Left lung (tissue), 10 donors: Measurements from ENCODE around the gene GPC5. TPM values are rescaled to one million over a fixed set of nuclear protein-coding genes. Genes with fewer than 3 reads are reported as not detected.
"Not testable (repeated sequence)": the region's sequence is repeated elsewhere in the genome, so short reads cannot be mapped to it uniquely, and the experiment has no call there.

Experiments used
- ATAC-seq: fragments of 200-7000 bp; cut with Tn5 transposase; one replicate; pipeline ENCODE4 v1.9.1; 2020; ENCODE audit warnings: moderate library complexity
- DNase-seq, 4 donors: peaks; one replicate each; pipeline ENCODE4 v3.0.0-alpha.2; 2013 to 2020
- H3K27ac ChIP-seq, 2 donors: fragments of 200-600 bp; sonication (generic) in 1 of 2; one replicate each; pipeline versions ENCODE4 v1.5.0 to v1.8.0; 2020 to 2021
- H3K27me3 ChIP-seq, 2 donors: fragments of 200-600 bp; sonication (generic) in 1 of 2; one replicate each; pipeline versions ENCODE4 v1.5.0 to v1.8.0; 2020 to 2021
- H3K36me3 ChIP-seq, 2 donors: fragments of 200-600 bp; sonication (generic) in 1 of 2; one replicate each; pipeline versions ENCODE4 v1.5.0 to v1.8.0; 2020 to 2021
- H3K4me1 ChIP-seq, 2 donors: fragments of 200-600 bp; one replicate each; pipeline ENCODE4 v1.8.0; 2021
- H3K4me3 ChIP-seq, 2 donors: fragments of 200-600 bp; sonication (generic) in 1 of 2; one replicate each; pipeline versions ENCODE4 v1.5.0 to v1.8.0; 2020 to 2021; ENCODE audit warnings: mild to moderate bottlenecking in 1 of 2
- H3K9me3 ChIP-seq, 2 donors: fragments of 200-600 bp; sonication (generic) in 1 of 2; one replicate each; pipeline versions ENCODE4 v1.5.0 to v1.8.0; 2020 to 2021
- intact Hi-C, 2 donors: fragments of 100-400 bp; cut with DNase I; formaldehyde crosslinking; loops; one replicate each; pipeline versions ENCODE4 v1.11.2 to v1.14.2; 2022
- polyA plus RNA-seq, 6 donors: library from polyadenylated mRNA; unstranded; fragments of 120-200 nt; gene quantifications; one replicate each; pipeline ENCODE4 v1.2.1, GENCODE V29; 2013; ENCODE audit not compliant: insufficient read length in 6 of 6
- total RNA-seq, 2 donors: library from RNA; stranded (reverse); fragmentation: NEBNext Ultra II Directional; extraction: Animal tissue kit (Norgen Biotek cat#: 25700); gene quantifications; one replicate each; pipeline ENCODE4 v1.2.1, GENCODE V29; 2021
- TF ChIP-seq, protein P1 (sequence below), 2 donors: fragments of 200-600 bp; sonication (generic) in 1 of 2; IDR thresholded peaks; one replicate each; pipeline versions ENCODE4 v1.5.0 to v1.8.0; 2021; ENCODE audit warnings: antibody characterized with exemption in 2 of 2
- donor health status: DM: no; HTN: yes; CAD: no.
- donor health status: DM: no; HTN: no; CAD: no.

GPC5 gene
- total and polyA plus RNA-seq, 8 donors = 9.2 to 19.5 (median 11.5) TPM

DNA sequence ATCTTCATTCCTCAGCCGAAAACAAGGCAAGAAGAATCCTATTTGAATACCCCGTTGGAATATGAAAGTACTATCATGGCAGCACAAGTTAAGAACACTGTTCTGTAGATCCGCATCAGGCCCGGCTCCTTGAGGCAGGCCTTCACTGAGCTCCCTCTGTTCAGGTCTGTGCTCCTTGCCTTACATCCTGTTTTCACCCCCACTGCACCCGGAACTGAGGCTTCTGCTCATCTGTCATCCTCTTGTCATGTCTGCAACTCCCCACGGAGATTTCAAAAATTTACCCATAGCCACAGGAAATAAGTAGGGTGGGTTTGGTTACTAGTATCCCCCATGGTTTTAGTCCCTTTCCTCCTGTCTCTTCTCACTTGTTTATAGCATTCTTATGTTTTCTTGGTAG, 861.9 kb downstream of the GPC5 start:
- TF ChIP-seq, protein P1, sequence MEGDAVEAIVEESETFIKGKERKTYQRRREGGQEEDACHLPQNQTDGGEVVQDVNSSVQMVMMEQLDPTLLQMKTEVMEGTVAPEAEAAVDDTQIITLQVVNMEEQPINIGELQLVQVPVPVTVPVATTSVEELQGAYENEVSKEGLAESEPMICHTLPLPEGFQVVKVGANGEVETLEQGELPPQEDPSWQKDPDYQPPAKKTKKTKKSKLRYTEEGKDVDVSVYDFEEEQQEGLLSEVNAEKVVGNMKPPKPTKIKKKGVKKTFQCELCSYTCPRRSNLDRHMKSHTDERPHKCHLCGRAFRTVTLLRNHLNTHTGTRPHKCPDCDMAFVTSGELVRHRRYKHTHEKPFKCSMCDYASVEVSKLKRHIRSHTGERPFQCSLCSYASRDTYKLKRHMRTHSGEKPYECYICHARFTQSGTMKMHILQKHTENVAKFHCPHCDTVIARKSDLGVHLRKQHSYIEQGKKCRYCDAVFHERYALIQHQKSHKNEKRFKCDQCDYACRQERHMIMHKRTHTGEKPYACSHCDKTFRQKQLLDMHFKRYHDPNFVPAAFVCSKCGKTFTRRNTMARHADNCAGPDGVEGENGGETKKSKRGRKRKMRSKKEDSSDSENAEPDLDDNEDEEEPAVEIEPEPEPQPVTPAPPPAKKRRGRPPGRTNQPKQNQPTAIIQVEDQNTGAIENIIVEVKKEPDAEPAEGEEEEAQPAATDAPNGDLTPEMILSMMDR (IDR thresholded peaks at IDR 0.05) = no peak
- Histone ChIP-seq H3K27me3 (no peaks in the 10 kb centered on the region), H3K27ac (no peak overlapping the region), H3K4me3 (no peak overlapping the region), H3K4me1 (no peaks in the 10 kb centered on the region), H3K9me3 (no peaks in the 10 kb centered on the region), H3K36me3 (no peaks in the 10 kb centered on the region)
- ATAC-seq (no peak), DNase-seq (no peak)
- intact Hi-C loops = no loop called here

DNA sequence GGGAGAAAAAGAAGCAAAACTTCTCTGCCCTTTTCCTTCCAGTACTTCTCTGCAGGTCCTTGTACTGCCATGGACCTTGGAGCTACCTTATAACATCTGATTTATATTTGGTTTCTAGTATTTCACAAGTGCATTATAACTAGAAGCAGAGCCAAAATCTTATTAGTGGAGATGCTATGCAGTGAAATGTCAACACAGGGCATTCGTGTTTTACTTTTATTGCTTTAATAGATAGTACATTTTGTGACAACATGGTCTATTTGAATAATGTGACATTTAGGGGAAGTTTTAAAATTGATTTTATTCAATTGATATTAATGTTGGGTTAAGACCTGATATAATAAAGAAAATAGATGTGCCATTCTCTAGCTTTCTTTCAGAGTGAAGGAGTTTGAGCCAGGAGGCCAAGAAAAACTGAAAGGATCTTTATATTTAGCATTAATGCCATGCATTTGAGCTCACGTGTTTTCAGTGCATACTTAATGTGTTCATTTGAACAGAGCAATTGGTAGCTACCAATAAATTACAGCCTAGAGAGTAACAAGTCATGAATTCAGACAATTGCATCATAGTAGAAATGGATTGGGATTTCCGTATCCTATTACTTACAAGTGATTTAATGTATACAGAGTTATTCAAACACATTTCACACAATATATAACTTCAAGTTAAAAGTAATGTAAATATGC, 863.8 kb downstream of the GPC5 start:
- Histone ChIP-seq H3K4me1 (no peaks in the 10 kb centered on the region), H3K9me3 (no peaks in the 10 kb centered on the region), H3K36me3 (no peaks in the 10 kb centered on the region), H3K4me3 (no peak overlapping the region), H3K27me3 (no peaks in the 10 kb centered on the region), H3K27ac (no peak overlapping the region)
- ATAC-seq (no peak), DNase-seq (no peak)
- intact Hi-C loops = no loop called here
- TF ChIP-seq, protein P1 (IDR thresholded peaks at IDR 0.05) = no peak

DNA sequence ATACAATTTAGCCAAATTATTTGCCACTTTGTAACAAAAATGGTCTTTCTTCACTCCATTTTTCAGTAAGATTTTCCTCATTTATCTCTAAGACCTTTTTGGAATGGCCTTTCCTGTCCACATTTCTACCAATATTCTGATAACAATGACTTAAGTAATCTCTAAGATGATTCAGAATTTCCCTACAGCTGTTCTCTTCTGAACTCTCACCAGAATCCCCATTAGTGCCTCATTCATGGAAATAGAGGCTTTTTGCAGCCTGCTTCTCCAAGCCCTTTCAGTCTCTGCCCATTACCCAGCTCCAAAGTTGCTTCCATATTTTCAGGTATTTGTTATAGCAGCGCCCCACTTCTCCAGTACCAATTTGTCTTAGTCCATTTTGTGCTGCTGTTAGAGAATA, 867.0 kb downstream of the GPC5 start:
- intact Hi-C loops = no loop called here
- ATAC-seq = peak; percentile 18
- TF ChIP-seq, protein P1 (IDR thresholded peaks at IDR 0.05) = no peak

DNA sequence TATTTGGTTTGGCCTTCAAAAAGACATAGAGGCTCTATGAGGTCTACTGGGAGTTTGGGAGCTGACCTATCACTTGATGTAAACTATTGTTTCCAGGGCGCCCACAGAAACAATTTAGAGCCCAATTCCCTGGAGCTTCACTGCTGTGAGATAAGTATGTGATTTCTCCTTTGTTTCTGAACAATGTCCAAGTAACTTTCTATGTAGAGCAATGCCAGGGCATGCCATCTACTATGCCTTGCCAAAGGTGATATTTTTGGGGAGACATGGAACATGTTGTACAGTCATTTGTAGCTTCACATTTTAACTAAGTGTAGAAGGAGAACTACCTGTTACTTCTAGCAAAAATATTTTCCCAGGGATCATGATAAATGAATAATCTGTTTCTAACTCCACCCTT, 872.6 kb downstream of the GPC5 start:
- intact Hi-C loops = no loop called here

More for the DNA sequence above, 867.0 kb downstream of the GPC5 start:
- Histone ChIP-seq H3K27ac (no peak overlapping the region), H3K36me3 (no peaks in the 10 kb centered on the region), H3K4me1 (no peaks in the 10 kb centered on the region), H3K27me3 (no peaks in the 10 kb centered on the region), H3K4me3 (no peak overlapping the region), H3K9me3 (peaks cover 0 to 2% of the 10 kb centered on the region in 2 donors)
- DNase-seq = no peak

DNA sequence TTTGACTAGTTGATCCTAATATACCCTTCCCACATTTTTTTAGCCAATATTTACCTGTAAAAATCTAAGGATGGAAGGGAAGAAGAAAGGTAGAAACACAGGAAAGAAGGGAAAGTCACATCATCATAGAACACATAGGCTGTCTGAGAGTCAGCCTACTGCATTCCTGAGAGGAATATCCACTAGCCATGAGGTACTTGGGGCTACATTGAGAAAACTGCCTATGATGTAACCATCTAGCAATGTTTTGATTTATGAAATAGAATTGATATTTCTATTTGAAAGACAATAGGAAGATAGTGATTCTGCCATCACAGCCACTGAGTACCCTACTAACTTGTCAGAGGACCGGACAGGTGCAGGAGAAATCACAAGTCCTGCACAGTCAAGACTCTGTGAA, 873.8 kb downstream of the GPC5 start:
- no peak overlapping the region for H3K27ac ChIP-seq
- TF ChIP-seq, protein P1 (IDR thresholded peaks at IDR 0.05) = no peak
- no peaks in the 10 kb centered on the region for H3K4me1 ChIP-seq
- DNase-seq = no peak
- no peaks in the 10 kb centered on the region for H3K36me3 ChIP-seq
- no peak for ATAC-seq
- H3K4me3 ChIP-seq = no peak overlapping the region
- H3K27me3 ChIP-seq = no peaks in the 10 kb centered on the region
- intact Hi-C loops = no loop called here
- H3K9me3 ChIP-seq = peaks cover 0 to 2% of the 10 kb centered on the region in 2 donors

More for the DNA sequence above, 872.6 kb downstream of the GPC5 start:
- ATAC-seq (no peak), DNase-seq (no peak)
- no peaks in the 10 kb centered on the region for H3K36me3 ChIP-seq
- no peak overlapping the region for H3K4me3 ChIP-seq
- no peaks in the 10 kb centered on the region for H3K4me1 ChIP-seq
- no peak overlapping the region for H3K27ac ChIP-seq
- H3K27me3 ChIP-seq = no peaks in the 10 kb centered on the region
- H3K9me3 ChIP-seq = peaks cover 0 to 2% of the 10 kb centered on the region in 2 donors
- TF ChIP-seq, protein P1 (IDR thresholded peaks at IDR 0.05) = no peak

DNA sequence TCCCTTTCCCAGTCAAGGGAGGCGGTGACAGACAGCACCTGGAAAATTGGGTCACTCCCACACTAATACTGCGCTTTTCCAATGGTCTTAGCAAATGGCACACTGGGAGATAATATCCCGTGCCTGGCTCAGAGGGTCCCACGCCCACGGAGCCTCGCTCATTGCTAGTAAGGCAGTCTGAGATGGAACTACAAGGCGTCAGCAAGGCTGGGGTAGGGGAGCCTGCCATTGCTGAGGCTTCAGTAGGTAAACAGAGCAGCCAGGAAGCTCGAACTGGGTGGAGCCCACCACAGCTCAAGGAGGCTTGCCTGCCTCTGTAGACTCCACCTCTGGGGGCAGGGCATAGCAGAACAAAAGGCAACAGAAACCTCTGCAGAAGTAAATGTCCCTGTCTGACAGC, 882.6 kb downstream of the GPC5 start:
- H3K27me3 ChIP-seq, H3K4me1 ChIP-seq, intact Hi-C loops, ATAC-seq, H3K27ac ChIP-seq, H3K36me3 ChIP-seq, H3K4me3 ChIP-seq, DNase-seq: not testable (repeated sequence)
- H3K9me3 ChIP-seq = peaks cover 0 to 20% of the 10 kb centered on the region in 2 donors

DNA sequence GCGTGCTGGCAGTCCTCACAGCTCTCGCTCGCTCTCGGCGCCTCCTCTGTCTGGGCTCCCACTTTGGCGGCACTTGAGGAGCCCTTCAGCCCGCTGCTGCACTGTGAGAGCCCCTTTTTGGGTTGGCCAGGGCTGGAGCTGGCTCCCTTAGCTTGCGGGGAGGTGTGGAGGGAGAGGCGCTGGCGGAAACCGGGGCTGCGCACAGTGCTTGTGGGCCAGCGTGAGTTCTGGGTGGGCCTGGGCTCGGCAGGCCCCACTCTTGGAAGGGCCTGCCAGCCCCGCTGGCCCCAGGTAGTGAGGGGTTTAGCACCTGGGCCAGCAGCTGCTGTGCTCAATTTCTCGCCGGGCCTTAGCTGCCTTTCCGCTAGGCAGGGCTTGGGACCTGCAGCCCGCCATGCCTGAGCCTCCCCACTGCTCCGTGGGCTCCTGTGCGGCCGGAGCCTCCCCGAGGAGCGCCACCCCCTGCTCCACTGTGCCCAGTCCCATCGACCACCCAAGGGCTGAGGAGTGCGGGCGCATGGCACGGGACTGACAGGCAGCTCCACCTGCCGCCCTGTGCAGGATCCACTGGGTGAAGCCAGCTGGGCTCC, 892.4 kb downstream of the GPC5 start:
- H3K27ac ChIP-seq, intact Hi-C loops, H3K27me3 ChIP-seq, H3K4me3 ChIP-seq, H3K36me3 ChIP-seq, ATAC-seq, H3K4me1 ChIP-seq: not testable (repeated sequence)
- peaks cover 0 to 65% of the 10 kb centered on the region in 2 donors for H3K9me3 ChIP-seq
- peak in 1 of 4 donors; percentile 65 for DNase-seq

DNA sequence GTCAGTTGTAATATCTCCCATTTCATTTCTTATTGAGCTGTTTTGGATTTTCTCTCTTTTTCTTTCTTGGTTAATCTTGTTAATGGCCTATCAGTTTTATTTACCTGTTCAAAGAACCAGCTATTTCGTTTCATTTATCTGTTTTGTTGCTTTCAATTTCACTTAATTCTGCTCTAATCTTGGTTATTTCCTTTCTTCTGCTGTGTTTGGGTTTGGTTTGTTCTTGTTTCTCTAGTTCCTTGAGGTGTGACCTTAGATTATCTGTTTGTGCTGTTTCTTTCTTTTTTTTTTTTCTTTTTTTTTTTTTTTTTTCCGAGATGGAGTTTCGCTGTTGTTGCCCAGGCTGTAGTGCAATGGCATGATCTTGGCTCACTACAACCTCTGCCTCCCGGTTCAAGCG, 896.1 kb downstream of the GPC5 start:
- DNase-seq, intact Hi-C loops, H3K27ac ChIP-seq, H3K4me3 ChIP-seq, H3K4me1 ChIP-seq, ATAC-seq, H3K27me3 ChIP-seq, H3K36me3 ChIP-seq: not testable (repeated sequence)
- H3K9me3 ChIP-seq = peaks cover 0 to 53% of the 10 kb centered on the region in 2 donors
